Left hindlimb (tissue), 1 donor: ENCODE measurements around the gene DNAJC28.
"Not testable (repeated sequence)": the region's sequence is repeated elsewhere in the genome, so short reads cannot be mapped to it uniquely, and the experiment has no call there.

Source experiments
- DNase-seq: peaks from one replicate; pipeline ENCODE4 v3.0.0-alpha.2; 2018

DNAJC28 gene

GRCh38 chr21:33491373-33492102 lies at the start of gene DNAJC28:
DNAJC28 (minus strand) TSS chr21:33491716; CDS start chr21:33489393, 2,323 bp downstream.
- peak; percentile 96 for DNase-seq

GRCh38 chr21:33541105-33541711 lies 49.7 kb upstream of the DNAJC28 start:
- DNase-seq, result no peak

- DNase-seq, result no peak
Measured at GRCh38 chr21:33540711-33541104, 49.2 kb upstream of the DNAJC28 start.

- DNase-seq, result no peak
Measured at GRCh38 chr21:33539616-33540015, 48.1 kb upstream of the DNAJC28 start.

- no peak for DNase-seq
Measured at GRCh38 chr21:33537212-33537611, 45.7 kb upstream of the DNAJC28 start.

- no peak for DNase-seq
Measured at GRCh38 chr21:33531007-33531406, 39.5 kb upstream of the DNAJC28 start.

- no peak for DNase-seq
Measured at GRCh38 chr21:33522953-33523349, 31.4 kb upstream of the DNAJC28 start.

- no peak for DNase-seq
Measured at GRCh38 chr21:33522297-33522952, 30.9 kb upstream of the DNAJC28 start.

GRCh38 chr21:33518899-33519298 lies 27.4 kb upstream of the DNAJC28 start:
- no peak for DNase-seq

- no peak for DNase-seq
Measured at GRCh38 chr21:33514229-33514628, 22.7 kb upstream of the DNAJC28 start.

- no peak for DNase-seq
Measured at GRCh38 chr21:33512481-33512880, 21.0 kb upstream of the DNAJC28 start.

- DNase-seq, result no peak
Measured at GRCh38 chr21:33511639-33512038, 20.1 kb upstream of the DNAJC28 start.

GRCh38 chr21:33510826-33511225 lies 19.3 kb upstream of the DNAJC28 start:
- no peak for DNase-seq

GRCh38 chr21:33507003-33507402 lies 15.5 kb upstream of the DNAJC28 start:
- not testable (repeated sequence) for DNase-seq

GRCh38 chr21:33505833-33506232 lies 14.3 kb upstream of the DNAJC28 start:
- DNase-seq, result no peak

GRCh38 chr21:33496345-33496744 lies 4.8 kb upstream of the DNAJC28 start:
- DNase-seq, result no peak

- DNase-seq, result no peak
Measured at GRCh38 chr21:33495743-33496142, 4.2 kb upstream of the DNAJC28 start.

- no peak for DNase-seq
Measured at GRCh38 chr21:33493756-33494155, 2.2 kb upstream of the DNAJC28 start.

- no peak for DNase-seq
Measured at GRCh38 chr21:33492571-33492970, 1.1 kb upstream of the DNAJC28 start.

GRCh38 chr21:33490991-33491372 lies 534 bp downstream of the DNAJC28 start:
- no peak for DNase-seq

- no peak for DNase-seq
Measured at GRCh38 chr21:33488936-33489335, 2.6 kb downstream of the DNAJC28 start.

- DNase-seq, result no peak
Measured at GRCh38 chr21:33487996-33488395, 3.5 kb downstream of the DNAJC28 start.

GRCh38 chr21:33481314-33481943 lies 10.1 kb downstream of the DNAJC28 start:
- DNase-seq, result no peak
